HG03378 (cell line): ENCODE data around the gene EZR.

Source experiments
- ATAC-seq: cut with Tn5 transposase; IDR thresholded peaks from one replicate; pipeline ENCODE4 v1.9.1; 2021; ENCODE audit warnings: mild to moderate bottlenecking, moderate library complexity; ENCODE audit not compliant: unreplicated experiment

Gene EZR

DNA sequence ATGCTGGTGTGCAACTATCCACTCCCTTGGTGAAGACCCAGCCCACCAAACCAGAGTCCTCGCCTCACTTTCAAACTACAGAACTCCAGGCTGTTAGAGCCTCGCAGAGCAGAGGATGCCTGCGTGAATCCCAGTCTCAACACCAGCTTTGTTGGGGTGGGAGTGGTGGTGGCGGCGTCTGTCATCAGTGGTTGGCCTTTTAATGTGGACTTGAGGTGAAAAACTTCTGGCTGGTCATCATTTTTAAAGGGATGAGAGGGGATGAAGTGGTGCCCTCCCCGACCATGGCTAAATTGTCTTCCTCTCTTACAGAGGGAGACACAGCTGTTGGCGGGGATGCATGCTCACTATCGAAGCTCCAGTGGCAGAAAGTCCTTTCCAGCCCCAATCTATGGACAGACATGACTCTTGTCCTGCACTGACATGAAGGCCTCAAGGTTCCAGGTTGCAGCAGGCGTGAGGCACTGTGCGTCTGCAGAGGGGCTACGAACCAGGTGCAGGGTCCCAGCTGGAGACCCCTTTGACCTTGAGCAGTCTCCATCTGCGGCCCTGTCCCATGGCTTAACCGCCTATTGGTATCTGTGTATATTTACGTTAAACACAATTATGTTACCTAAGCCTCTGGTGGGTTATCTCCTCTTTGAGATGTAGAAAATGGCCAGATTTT is 54.9 kb downstream of the EZR start:
- no peak for ATAC-seq

DNA sequence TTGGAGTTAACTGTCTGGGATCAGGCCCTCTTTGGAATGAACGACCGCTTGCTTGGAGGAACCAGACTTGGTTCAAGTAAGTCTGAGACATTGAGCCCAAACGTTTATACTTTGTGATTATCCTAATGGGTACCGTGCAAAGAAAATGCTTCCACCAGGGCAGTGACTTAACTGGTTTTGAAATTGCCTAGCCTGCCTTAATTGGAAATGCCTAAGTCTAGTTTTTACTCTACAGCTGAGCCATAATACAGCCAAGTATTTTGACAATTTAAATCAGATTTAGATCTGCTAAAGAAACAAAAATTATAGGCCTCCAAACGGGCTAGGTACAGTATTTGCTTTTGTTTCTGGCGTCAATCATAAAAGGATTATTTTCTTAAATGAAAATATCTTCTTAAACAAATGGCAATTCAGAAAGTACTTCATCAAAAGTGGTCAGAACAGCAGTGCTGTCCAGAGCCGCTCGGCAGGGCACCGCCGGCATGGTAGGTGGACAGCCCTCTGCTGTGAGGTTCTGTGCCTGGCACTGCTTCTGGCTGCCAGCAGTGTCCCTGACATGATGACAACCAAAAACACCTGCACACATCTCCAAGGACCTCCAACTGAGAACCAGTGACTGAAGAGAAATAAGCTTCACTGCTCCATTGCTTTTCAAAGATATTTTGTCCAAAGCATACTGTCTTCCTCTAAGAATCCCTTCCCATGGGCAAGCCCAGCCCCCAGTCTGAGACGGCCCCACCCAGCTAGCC is 55.6 kb downstream of the EZR start:
- ATAC-seq, result no peak

DNA sequence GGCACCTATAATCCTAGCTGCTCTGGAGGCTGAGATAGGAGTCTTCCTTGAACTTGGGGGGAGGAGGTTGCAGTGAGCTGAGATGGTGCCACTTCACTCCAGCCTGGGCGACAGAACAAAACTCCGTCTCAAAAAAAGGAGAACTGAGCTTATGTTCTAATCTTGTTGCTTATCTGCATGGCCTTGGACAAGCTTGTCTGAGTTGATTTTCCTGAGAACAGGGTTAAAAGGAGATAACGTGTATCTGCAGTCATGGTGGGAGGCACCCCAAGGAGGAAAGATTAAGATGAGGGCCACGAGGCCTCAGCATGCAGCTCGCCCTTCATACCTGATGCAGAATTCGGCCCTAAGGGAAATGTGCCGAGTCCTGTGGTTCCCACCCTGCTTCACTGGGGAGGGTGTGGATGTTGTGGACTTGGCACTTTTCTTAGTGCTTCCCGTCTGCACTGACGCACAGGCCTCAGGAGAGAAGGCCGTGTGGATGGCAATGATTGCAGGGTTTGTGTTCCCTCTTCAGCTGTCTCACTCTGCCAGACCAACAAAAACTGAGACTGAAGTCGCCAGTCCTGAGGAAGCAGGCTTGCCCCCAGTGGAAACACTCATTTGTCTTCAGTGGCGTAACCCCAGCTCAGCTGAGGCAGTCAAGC is 56.3 kb downstream of the EZR start:
- ATAC-seq, result no peak

DNA sequence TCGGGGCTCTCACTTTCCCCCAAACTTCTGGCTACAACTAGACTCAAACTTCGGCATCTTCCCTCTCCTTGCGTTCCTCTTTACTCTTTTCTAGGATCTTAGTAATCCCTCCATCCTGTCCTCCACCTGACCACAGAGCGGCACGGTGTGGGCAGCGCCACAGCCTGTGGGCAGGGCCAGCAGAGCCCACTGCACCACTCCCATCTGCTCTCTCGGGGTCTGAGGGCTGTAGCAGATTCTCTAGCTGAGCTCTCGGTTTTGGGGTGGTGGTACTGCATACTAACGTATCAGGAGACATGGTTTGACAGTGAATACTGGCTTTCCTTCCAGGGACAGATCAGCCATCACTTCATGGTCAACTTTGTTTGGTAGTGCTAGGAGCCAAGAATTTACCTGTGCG is 57.4 kb downstream of the EZR start:
- no peak for ATAC-seq

GRCh38 chr6:158760618-158761250 is 58.4 kb downstream of the EZR start:
- no peak for ATAC-seq

GRCh38 chr6:158759966-158760617 is 59.1 kb downstream of the EZR start:
- ATAC-seq, result no peak

- no peak for ATAC-seq
Observed at GRCh38 chr6:158758941-158759479, 60.2 kb downstream of the EZR start.

DNA sequence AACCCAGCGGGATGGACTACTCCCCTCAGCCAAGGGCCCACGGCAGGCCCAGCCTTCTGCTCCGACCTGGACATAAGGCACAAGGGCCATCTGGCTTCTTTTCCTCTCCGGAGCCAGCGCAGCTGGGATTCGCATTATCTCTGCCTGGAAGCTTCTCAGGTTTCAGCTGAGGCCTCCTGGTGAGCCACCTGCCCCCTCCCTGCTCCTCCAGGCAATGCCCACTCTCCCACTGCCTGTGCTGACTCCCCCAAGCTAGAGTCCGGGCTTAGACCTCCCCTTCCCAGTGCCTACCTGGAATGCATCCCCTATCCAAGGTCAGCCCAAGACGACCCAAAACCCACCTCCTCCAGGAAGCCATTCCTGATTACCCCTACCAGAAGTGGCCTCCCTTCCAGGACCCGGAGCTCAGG is 60.7 kb downstream of the EZR start:
- ATAC-seq, result no peak

DNA sequence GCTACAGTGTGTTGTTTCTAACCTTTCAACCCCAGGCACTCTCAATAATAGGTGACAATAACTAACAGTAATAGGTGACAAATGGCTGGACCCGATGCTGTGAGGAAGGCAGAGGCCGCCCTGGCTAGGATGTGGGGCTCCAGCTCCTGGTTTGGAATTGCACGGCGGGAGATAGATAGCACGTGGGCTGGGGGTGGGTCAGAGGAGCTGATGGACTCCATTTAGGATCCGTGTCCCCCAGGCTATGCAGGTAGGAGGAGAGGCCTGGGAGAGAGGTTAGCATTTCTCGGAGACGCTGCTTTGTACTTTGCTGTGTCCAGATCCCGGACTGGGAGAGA is 61.4 kb downstream of the EZR start:
- no peak for ATAC-seq

GRCh38 chr6:158756977-158757752 is 62.0 kb downstream of the EZR start:
- no peak for ATAC-seq

GRCh38 chr6:158756126-158756525 is 63.0 kb downstream of the EZR start:
- ATAC-seq, result no peak

GRCh38 chr6:158755636-158756035 is 63.5 kb downstream of the EZR start:
- ATAC-seq, result no peak

- no peak for ATAC-seq
Observed at GRCh38 chr6:158754738-158755137, 64.4 kb downstream of the EZR start.

GRCh38 chr6:158753811-158754210 is 65.4 kb downstream of the EZR start:
- ATAC-seq, result no peak

DNA sequence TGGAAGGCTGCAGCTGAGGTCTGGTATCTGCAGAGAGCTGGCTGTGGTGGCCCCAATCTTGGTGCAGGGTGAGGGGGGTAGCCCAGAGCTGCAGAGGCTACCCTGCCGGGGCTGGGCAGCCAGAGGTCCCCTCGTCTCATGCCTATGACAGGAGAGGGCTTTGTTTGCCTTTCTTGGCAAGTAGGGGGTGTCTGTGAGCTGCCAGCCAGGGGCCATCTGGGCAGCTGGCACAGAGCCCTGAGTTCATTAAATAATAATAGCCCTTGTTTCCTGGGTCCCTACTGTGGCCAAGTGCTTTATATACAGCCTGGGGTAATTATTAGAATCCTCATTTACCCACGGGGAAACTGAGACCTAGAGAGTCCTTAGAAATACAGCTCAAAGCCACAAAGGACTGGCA is 66.6 kb downstream of the EZR start:
- no peak for ATAC-seq

- no peak for ATAC-seq
Observed at GRCh38 chr6:158751921-158752320, 67.2 kb downstream of the EZR start.

DNA sequence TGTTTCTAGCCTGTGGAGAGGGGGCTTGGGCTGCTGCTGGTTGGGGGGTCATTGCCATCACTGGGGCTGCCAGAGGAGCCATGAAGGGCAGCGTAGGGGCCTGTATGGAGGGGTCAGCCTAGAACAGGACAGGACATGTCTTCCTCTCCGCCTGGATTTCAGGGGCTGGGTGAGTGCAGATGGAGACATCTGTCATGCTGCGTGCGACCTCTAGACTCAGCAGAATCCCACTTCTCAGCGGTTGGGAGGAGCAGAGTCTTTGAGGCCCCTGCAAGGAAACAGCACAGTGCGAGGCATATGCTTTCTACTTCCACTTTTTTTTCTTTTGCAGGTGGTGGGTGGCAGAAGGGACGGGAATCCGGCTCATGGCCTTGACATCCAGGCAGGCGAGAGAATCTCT is 67.9 kb downstream of the EZR start:
- ATAC-seq, result no peak

GRCh38 chr6:158744986-158745430 is 74.2 kb downstream of the EZR start:
- ATAC-seq, result no peak

DNA sequence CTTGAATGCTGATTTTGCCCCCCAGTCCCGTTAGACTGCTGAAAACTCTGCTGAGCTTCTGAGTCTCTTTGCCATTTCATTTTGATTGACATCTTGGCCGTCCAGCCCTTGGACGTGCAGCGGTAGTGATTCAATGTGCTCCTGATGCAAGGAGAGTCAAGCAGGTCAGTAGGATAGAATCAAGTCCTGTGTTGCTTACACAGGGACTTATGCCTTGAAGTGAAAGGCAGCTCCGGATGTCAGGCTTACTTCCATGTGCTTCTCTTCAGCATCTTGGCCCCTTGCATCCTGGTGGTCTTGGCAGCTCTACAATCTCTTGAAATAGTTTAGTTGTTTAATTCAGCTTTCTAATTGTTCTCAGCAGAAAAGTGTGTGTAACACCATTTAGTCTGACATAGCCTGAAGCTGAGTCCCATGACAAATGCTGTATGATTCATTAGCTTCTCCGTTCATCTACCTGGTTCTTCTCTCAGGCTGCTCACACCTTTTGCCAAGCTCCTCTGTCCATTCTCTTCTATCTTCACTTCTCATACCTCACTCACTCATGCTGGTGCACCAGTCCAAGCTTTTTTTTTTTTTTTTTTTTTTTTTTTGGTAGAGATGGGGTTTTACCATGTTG is 76.0 kb downstream of the EZR start:
- ATAC-seq, result no peak

GRCh38 chr6:158739673-158740072 is 79.5 kb downstream of the EZR start:
- ATAC-seq, result no peak
